ENCODE results near the gene PPM1M. TPM values are rescaled to one million over a fixed set of nuclear protein-coding genes. Genes with fewer than 3 reads are reported as not detected.

The PPM1M gene
- total RNA-seq, 1 experiment from 2014 or later: 16.2 TPM

- no peak for TF ChIP-seq CTCF (conservative IDR thresholded peaks at IDR 0.05)
- TF ChIP-seq EZH2 (IDR thresholded peaks at IDR 0.05; ENCODE audit: low read depth): no peak
- Histone ChIP-seq H3K4me1 (replicated peaks; ENCODE audit: insufficient read depth) (no peaks in the 10 kb centered on the region), H3K9me3 (ENCODE audit: insufficient read depth, low read depth) (no peaks in the 10 kb centered on the region), H3K36me3 (ENCODE audit: low read depth) (no peaks in the 10 kb centered on the region), H2AFZ (no peak overlapping the region), H3K27ac (no peak overlapping the region), H3K27me3 (ENCODE audit: insufficient read depth, low read depth) (no peaks in the 10 kb centered on the region), H3K9me2 (ENCODE audit: insufficient read depth) (no peaks in the 10 kb centered on the region), H3K4me2 (no peak overlapping the region), H3K79me2 (ENCODE audit: low read depth) (no peaks in the 10 kb centered on the region), H4K20me1 (ENCODE audit: insufficient read depth) (no peaks in the 10 kb centered on the region), H3K4me3 (no peak overlapping the region), H3F3A (ENCODE audit: insufficient read depth, low read depth) (no peaks in the 10 kb centered on the region)
- CTCF ChIA-PET: interaction anchor here (0.7 kb wide), 1 partner anchor 678 kb away, joined by 7 read pairs; no protein-coding TSS in a partner anchor
- POLR2A ChIA-PET (ENCODE audit: unreplicated experiment): interaction anchor here (0.6 to 0.7 kb wide), 2 partner anchors 11 to 583 kb away, joined by 3 to 12 read pairs; no protein-coding TSS in a partner anchor
- no TSS peak for BruUV-seq (replicated peaks)
- no peak for DNase-seq
- intact Hi-C loops (cut with micrococcal nuclease; ENCODE audit: unreplicated experiment): no loop called here
These were observed 53.8 kb downstream of the PPM1M start for GRCh38 chr3:52299247-52299878.

Small RNAs within 50 kb of the gene (microRNA-seq; reads per million reads assigned to microRNA genes)
- gene MIR135A1 (ENCODE audit: borderline number of aligned reads, borderline replicate concordance): not detected
- gene MIRLET7G (ENCODE audit: borderline number of aligned reads, borderline replicate concordance): 55,276 reads per million, percentile 99 among the genes with 10 or more reads in this experiment

Other genes starting within 250 kb of the PPM1M start
- gene RPL29, start 249.9 kb upstream of the PPM1M start, total RNA-seq (2021): 942 and 1,278 TPM in 2 replicates
- 9.4 and 9.5 TPM in 2 replicates for gene DUSP7, start 189.2 kb upstream of the PPM1M start, total RNA-seq (2021)
- 28.8 and 35.0 TPM in 2 replicates for gene POC1A, start 91.3 kb upstream of the PPM1M start, total RNA-seq (2021)
- 61.9 and 71.2 TPM in 2 replicates for gene ALAS1, start 47.6 kb upstream of the PPM1M start, total RNA-seq (2021)
- 0.30 and 0.44 TPM in 2 replicates for gene TLR9, start 20.1 kb upstream of the PPM1M start, total RNA-seq (2021)
- gene TWF2, start 6.6 kb upstream of the PPM1M start, total RNA-seq (2021): 102 and 115 TPM in 2 replicates
- gene WDR82, start 32.9 kb downstream of the PPM1M start, total RNA-seq (2021): 34.2 and 44.5 TPM in 2 replicates
- gene GLYCTK, start 42.1 kb downstream of the PPM1M start, total RNA-seq (2021): 8.9 and 11.1 TPM in 2 replicates
- 5.9 and 6.6 TPM in 2 replicates for gene DNAH1, start 70.6 kb downstream of the PPM1M start, total RNA-seq (2021)
- gene BAP1, start 164.2 kb downstream of the PPM1M start, total RNA-seq (2021): 81.4 and 81.7 TPM in 2 replicates
- 14.0 and 14.5 TPM in 2 replicates for gene PHF7, start 164.9 kb downstream of the PPM1M start, total RNA-seq (2021)
- 1.3 and 1.4 TPM in 2 replicates for gene SEMA3G, start 199.3 kb downstream of the PPM1M start, total RNA-seq (2021)
- 8.3 and 8.4 TPM in 2 replicates for gene TNNC1, start 208.3 kb downstream of the PPM1M start, total RNA-seq (2021)
- gene NISCH, start 209.8 kb downstream of the PPM1M start, total RNA-seq (2021): 66.1 and 68.0 TPM in 2 replicates
- 0.04 TPM in 1 of 2 replicates, not detected in the other for gene STAB1, start 249.6 kb downstream of the PPM1M start, total RNA-seq (2021)